ENCODE results near the gene EML1. TPM values are rescaled to one million over a fixed set of nuclear protein-coding genes. Genes with fewer than 3 reads are reported as not detected.

The EML1 gene
- total RNA-seq, 1 experiment from 2014 or later, result 16.1 TPM

DNA sequence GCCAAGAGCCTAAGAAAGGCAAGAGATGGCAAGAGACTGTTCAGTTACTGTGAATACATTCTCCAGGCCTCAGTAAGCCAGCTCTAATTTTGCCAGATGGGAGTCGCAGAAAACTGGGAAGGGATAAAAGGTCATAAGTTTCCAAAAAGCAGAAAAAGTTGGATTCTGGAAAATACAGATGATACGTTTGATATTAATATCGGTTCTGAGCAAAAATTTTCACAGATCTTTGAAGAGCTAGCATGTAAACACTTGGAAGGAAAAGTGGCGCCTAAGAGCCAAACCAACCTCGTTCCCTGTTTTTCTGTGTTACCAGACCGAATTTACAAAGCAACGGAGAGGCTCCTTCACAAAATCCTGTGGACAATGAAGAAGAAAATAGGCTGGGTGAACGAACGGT is 7.8 kb upstream of the EML1 start (continued):
- TF ChIP-seq, protein P1, sequence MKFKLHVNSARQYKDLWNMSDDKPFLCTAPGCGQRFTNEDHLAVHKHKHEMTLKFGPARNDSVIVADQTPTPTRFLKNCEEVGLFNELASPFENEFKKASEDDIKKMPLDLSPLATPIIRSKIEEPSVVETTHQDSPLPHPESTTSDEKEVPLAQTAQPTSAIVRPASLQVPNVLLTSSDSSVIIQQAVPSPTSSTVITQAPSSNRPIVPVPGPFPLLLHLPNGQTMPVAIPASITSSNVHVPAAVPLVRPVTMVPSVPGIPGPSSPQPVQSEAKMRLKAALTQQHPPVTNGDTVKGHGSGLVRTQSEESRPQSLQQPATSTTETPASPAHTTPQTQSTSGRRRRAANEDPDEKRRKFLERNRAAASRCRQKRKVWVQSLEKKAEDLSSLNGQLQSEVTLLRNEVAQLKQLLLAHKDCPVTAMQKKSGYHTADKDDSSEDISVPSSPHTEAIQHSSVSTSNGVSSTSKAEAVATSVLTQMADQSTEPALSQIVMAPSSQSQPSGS (CRISPR knock-in tag; IDR thresholded peaks at IDR 0.05; ENCODE audit: borderline replicate concordance, low read depth), result no peak

DNA sequence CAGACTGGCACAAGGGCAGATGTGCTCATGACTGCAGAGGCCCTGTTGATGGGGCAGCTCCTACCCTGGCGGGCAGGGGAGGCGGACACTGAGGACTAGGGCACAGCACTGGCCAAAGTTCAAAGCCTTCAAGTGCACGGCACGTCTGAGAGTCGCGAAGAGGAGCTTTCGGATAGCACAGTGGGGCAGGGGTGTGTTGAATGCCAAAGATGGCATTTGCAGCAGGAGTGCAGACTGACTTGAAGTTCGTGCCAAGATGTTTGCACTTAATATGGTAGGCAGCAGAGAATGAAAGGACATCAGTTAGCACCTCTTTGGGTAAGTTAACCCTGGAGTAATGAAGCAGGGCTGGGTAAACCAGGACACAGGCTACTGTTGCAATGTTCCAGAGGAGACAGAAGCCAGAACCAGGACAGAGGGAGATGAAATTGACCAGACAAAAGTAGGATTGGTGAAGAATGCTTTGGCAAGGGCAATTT is 6.7 kb upstream of the EML1 start:
- peaks cover 5% of the 10 kb centered on the region for H3K27me3 Mint-ChIP-seq (ENCODE audit: low read depth)
- TF ChIP-seq, protein P2, sequence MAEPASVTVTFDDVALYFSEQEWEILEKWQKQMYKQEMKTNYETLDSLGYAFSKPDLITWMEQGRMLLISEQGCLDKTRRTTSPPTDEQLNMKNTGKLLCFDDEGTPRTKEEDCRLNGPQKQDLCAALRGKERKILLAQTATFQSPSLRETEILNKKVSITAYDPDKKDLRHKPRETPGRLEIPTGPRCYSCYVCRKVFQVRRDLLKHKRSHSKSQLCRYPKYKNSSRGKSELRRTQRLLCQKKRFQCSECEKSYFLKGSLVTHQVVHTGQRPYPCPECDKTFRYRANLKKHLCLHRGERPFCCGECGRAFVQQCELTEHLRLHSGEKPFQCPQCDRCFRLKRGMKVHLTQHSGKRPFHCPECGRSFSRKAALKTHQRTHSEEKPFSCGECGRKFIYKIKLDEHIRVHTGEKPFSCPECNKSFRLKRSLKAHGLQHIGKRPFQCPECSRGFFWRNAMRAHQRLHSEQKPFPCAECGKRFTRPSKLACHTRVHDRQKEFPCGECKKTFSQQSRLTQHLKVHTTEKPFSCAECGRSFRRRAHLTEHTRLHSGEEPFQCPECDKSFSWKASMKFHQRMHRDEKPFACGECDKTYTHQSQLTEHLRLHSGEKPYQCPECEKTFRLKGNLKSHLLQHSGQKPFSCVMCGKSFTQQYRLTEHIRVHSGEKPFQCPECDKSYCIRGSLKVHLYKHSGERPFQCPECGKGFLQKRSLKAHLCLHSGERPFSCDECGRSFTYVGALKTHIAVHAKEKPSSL (CRISPR knock-in tag; conservative IDR thresholded peaks at IDR 0.05), result no peak
- TF ChIP-seq MYBL2 (CRISPR knock-in tag; IDR thresholded peaks at IDR 0.05) (no peak), ZNF121 (CRISPR knock-in tag; IDR thresholded peaks at IDR 0.05) (no peak), OVOL2 (CRISPR knock-in tag; IDR thresholded peaks at IDR 0.05; ENCODE audit: borderline replicate concordance) (no peak)
- TF ChIP-seq, protein P3, sequence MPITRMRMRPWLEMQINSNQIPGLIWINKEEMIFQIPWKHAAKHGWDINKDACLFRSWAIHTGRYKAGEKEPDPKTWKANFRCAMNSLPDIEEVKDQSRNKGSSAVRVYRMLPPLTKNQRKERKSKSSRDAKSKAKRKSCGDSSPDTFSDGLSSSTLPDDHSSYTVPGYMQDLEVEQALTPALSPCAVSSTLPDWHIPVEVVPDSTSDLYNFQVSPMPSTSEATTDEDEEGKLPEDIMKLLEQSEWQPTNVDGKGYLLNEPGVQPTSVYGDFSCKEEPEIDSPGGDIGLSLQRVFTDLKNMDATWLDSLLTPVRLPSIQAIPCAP (CRISPR knock-in tag; IDR thresholded peaks at IDR 0.05), result no peak
- TF ChIP-seq, protein P4, sequence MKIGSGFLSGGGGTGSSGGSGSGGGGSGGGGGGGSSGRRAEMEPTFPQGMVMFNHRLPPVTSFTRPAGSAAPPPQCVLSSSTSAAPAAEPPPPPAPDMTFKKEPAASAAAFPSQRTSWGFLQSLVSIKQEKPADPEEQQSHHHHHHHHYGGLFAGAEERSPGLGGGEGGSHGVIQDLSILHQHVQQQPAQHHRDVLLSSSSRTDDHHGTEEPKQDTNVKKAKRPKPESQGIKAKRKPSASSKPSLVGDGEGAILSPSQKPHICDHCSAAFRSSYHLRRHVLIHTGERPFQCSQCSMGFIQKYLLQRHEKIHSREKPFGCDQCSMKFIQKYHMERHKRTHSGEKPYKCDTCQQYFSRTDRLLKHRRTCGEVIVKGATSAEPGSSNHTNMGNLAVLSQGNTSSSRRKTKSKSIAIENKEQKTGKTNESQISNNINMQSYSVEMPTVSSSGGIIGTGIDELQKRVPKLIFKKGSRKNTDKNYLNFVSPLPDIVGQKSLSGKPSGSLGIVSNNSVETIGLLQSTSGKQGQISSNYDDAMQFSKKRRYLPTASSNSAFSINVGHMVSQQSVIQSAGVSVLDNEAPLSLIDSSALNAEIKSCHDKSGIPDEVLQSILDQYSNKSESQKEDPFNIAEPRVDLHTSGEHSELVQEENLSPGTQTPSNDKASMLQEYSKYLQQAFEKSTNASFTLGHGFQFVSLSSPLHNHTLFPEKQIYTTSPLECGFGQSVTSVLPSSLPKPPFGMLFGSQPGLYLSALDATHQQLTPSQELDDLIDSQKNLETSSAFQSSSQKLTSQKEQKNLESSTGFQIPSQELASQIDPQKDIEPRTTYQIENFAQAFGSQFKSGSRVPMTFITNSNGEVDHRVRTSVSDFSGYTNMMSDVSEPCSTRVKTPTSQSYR (CRISPR knock-in tag; IDR thresholded peaks at IDR 0.05), result no peak
- TF ChIP-seq, protein P5, sequence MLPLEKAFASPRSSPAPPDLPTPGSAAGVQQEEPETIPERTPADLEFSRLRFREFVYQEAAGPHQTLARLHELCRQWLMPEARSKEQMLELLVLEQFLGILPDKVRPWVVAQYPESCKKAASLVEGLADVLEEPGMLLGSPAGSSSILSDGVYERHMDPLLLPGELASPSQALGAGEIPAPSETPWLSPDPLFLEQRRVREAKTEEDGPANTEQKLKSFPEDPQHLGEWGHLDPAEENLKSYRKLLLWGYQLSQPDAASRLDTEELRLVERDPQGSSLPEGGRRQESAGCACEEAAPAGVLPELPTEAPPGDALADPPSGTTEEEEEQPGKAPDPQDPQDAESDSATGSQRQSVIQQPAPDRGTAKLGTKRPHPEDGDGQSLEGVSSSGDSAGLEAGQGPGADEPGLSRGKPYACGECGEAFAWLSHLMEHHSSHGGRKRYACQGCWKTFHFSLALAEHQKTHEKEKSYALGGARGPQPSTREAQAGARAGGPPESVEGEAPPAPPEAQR (CRISPR knock-in tag; IDR thresholded peaks at IDR 0.05), result no peak
- TF ChIP-seq, protein P6, sequence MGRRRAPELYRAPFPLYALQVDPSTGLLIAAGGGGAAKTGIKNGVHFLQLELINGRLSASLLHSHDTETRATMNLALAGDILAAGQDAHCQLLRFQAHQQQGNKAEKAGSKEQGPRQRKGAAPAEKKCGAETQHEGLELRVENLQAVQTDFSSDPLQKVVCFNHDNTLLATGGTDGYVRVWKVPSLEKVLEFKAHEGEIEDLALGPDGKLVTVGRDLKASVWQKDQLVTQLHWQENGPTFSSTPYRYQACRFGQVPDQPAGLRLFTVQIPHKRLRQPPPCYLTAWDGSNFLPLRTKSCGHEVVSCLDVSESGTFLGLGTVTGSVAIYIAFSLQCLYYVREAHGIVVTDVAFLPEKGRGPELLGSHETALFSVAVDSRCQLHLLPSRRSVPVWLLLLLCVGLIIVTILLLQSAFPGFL (CRISPR knock-in tag; IDR thresholded peaks at IDR 0.05; ENCODE audit: borderline replicate concordance), result no peak
- ATAC-seq (no peak), DNase-seq (ENCODE audit: low spot score) (no peak)
- ChIA-PET POLR2A (no interaction called here), CTCF (no interaction called here)
- H3K4me3 Mint-ChIP-seq, result no peak overlapping the region
- no peak overlapping the region for H3K27ac Mint-ChIP-seq
- no peaks in the 10 kb centered on the region for H3K36me3 Mint-ChIP-seq
- no peaks in the 10 kb centered on the region for H3K9me3 Mint-ChIP-seq
- peaks cover 10% of the 10 kb centered on the region for H3K4me1 Mint-ChIP-seq

DNA sequence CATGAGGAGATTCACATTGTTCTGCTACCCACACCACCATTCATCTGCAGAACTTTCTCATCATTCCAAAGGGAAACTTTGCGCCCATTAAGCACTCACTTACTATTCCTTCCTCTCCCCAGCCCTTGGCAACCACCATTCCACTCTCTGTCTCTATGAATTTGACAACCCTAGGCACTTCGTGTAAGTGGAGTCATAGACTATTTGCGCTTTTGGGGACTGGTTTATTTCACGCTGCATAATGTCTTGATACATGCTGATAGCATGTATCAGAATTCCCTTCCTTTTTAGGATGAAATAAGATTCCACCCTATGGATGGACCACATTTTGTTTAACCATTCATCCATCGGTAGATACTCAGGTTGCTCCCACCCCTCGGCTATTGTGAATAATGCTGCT is 4.5 kb upstream of the EML1 start:
- no peak overlapping the region for H3K4me3 Mint-ChIP-seq
- TF ChIP-seq, protein P1 (CRISPR knock-in tag; IDR thresholded peaks at IDR 0.05; ENCODE audit: borderline replicate concordance, low read depth), result no peak
- TF ChIP-seq CREM (CRISPR knock-in tag; IDR thresholded peaks at IDR 0.05), result no peak
- no peak for TF ChIP-seq ZNF423 (CRISPR knock-in tag; IDR thresholded peaks at IDR 0.05)
- CTCF ChIA-PET, result no interaction called here
- H3K4me1 Mint-ChIP-seq, result peaks cover 10% of the 10 kb centered on the region
- POLR2A ChIA-PET, result no interaction called here
- DNase-seq (ENCODE audit: low spot score) (no peak), ATAC-seq (no peak)
- no peaks in the 10 kb centered on the region for H3K36me3 Mint-ChIP-seq
- no peaks in the 10 kb centered on the region for H3K9me3 Mint-ChIP-seq
- peaks cover 16% of the 10 kb centered on the region for H3K27me3 Mint-ChIP-seq (ENCODE audit: low read depth)
- H3K27ac Mint-ChIP-seq, result no peak overlapping the region

Data from WTC11 (cell line).